ENCODE data around the gene LAMB3. TPM values are rescaled to one million over a fixed set of nuclear protein-coding genes. Genes with fewer than 3 reads are reported as not detected.

The LAMB3 gene
- total RNA-seq, 4 donors from 2014 or later: 0.13 to 11.6 (median 0.35) TPM

DNA sequence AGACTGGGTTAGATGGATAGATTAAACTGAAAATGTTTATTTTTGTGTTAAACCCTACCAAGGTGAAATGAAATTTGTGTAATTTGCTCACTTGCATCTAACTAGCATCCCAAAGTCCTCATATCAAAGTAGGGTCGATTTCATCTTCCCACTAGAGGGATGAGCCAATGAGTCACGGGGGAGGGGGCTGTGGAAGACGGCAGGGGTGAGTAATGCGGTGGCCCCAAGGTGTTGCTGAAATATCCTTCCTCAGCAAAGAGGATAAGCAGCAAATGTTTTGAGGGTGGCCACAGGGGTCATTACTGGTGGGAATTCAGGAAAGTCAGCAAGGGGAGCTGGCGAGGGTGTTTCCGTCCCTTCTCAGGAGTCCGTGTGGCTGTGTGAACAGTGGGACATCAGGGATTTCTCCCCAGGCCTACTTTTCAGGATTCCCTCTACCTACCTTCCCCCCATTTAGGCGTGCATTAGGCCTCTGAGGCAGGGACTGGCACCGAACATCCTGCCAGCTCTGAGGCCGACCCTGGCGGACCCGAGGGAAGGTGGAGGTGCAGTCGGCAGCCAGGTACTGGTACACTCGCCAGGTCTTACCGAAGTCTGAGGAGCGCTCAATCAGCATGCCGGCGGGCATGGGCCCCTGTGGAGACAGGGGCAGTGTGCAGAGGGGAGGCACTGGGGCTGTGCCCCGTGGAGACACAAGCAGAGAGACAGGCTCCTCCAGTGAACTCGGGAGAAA is 18.1 kb downstream of the LAMB3 start:
- no peak for ATAC-seq
- H3K4me3 ChIP-seq: no peak overlapping the region
- no peak overlapping the region for H3K27ac ChIP-seq
- H3K36me3 ChIP-seq: no peaks in the 10 kb centered on the region
- no peaks in the 10 kb centered on the region for H3K27me3 ChIP-seq
- WGBS, 2 donors (ENCODE audit: low coverage in 1 of 2): 63 to 80% methylated on average over 3 to 6 of the region's 20 CpGs
- peaks cover 0 to 13% (median 0%) of the 10 kb centered on the region in 3 donors for H3K4me1 ChIP-seq
- no peaks in the 10 kb centered on the region for H3K9me3 ChIP-seq
- no peak for TF ChIP-seq EP300 (IDR thresholded peaks at IDR 0.05)
- no peak for TF ChIP-seq POLR2A (IDR thresholded peaks at IDR 0.05)
- no peak for TF ChIP-seq POLR2AphosphoS5 (IDR thresholded peaks at IDR 0.05)
- TF ChIP-seq, protein P1, sequence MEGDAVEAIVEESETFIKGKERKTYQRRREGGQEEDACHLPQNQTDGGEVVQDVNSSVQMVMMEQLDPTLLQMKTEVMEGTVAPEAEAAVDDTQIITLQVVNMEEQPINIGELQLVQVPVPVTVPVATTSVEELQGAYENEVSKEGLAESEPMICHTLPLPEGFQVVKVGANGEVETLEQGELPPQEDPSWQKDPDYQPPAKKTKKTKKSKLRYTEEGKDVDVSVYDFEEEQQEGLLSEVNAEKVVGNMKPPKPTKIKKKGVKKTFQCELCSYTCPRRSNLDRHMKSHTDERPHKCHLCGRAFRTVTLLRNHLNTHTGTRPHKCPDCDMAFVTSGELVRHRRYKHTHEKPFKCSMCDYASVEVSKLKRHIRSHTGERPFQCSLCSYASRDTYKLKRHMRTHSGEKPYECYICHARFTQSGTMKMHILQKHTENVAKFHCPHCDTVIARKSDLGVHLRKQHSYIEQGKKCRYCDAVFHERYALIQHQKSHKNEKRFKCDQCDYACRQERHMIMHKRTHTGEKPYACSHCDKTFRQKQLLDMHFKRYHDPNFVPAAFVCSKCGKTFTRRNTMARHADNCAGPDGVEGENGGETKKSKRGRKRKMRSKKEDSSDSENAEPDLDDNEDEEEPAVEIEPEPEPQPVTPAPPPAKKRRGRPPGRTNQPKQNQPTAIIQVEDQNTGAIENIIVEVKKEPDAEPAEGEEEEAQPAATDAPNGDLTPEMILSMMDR (IDR thresholded peaks at IDR 0.05): no peak

DNA sequence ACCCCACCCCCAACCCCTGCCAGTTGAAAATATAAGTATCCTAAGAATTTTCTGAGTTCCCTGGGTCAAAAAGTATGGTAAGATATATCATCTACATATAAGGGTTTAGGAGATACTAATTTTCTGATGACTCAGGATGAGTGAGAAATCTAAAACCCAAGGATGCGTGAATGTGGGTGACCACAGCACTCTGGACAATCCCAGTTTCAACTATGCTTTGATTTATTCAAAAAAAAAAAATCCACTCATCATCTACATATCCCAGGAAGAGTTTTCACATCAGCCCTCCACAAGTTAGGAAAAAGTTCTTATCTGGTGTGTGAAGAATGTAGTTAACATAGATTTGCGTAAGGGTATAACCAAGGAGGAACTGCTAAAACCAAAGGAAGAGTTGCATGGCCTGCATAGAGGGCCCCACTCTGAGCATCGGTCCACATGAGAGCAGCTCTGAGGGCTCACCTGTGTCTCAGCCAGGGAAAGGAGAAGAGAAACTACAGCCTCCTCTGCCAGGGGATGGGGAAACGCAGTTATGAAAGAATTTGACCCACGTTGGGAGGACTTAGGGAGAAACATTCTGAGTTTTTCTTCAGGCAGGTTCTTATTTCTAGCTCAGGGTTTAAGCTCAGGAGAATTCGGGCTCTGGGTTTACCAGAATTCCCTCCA is 18.8 kb downstream of the LAMB3 start:
- no peaks in the 10 kb centered on the region for H3K9me3 ChIP-seq
- H3K27me3 ChIP-seq: no peaks in the 10 kb centered on the region
- no peak for ATAC-seq
- H3K4me1 ChIP-seq: peaks cover 0 to 13% (median 0%) of the 10 kb centered on the region in 3 donors
- H3K36me3 ChIP-seq: no peaks in the 10 kb centered on the region
- no peak overlapping the region for H3K27ac ChIP-seq
- 94 to 98% methylated on average over 5 to 6 of the region's 6 CpGs for WGBS, 2 donors (ENCODE audit: low coverage in 1 of 2)
- no peak overlapping the region for H3K4me3 ChIP-seq
- TF ChIP-seq, protein P1 (IDR thresholded peaks at IDR 0.05): no peak
- TF ChIP-seq EP300 (IDR thresholded peaks at IDR 0.05): no peak
- TF ChIP-seq POLR2A (IDR thresholded peaks at IDR 0.05): no peak

DNA sequence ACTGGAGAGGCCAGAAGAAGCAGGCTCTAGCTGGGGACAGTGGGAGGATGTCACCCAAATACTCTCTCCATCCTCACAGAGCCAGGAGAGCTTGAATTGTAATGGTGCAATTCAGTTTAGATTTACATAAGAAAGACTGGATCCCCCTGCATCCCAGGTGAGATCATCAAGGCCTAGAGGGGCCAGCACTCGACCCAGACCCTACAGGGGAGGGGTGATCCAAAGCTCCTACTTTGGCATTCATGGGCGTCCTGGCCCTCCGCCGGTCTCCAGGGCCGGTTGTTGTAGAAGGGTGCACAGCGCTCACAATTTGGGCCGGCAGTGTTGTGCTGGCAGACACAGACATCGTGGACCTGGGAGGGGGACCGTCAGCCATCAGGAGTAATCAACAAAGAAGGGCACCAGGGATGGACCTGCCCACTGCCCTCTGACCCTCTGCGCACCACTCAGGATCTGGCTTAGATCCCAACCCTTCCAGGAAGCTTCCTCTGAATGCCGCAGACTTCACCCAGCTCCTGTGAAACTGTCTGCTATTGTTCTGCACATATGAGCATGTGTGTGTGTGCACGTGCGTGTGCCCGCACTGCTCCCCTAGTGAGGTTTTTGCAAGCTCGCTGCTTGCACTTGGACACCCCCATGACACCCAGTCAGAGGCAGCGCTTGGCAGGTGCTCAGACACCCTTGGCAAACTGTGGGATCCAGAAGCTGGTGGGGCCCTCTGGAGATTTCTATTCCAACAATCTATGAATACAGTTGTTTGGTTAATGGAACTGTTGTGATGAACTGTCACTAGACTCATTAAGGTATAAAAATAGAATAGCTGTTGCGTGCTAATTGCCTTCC is 21.6 kb downstream of the LAMB3 start:
- ATAC-seq: no peak

DNA sequence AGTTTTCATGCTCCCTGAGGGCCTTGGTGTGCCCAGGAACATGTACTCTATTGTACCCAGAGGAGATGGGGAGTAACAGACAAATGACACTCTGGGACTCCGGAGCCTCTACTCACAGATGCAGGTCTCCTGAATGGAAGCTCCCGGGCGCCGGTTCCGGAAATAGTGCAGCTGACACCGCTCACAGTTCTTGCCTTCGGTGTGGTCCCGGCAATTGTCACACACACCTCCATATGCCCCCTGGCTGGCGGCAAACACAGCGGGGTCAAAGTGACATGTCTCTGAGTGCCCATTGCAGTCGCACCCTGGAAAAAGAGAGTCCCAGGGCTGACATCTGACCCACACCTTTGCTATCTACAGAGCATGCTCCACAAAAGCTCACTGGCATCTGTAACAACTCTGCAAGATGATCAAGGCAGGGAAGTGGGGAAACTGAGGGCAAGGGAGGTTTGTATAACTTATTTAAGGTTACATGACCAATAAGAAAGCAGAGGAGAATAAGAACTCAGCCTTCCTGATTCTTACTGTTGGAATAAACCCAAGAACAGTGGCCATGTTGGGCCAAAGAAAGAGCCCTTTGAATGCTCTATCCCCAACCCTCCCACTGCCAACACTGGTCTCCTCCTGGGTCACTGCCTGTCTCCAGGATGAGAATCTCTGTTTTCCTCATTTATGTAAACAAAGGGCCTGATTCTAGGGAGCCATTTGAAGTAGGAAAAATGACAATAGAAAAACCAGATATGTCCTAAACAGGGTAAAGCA is 22.4 kb downstream of the LAMB3 start:
- H3K27me3 ChIP-seq: no peaks in the 10 kb centered on the region
- H3K9me3 ChIP-seq: no peaks in the 10 kb centered on the region
- H3K36me3 ChIP-seq: no peaks in the 10 kb centered on the region
- 93% methylated on average over 10 of the region's 11 CpGs; no CpG with 5 or more reads in 1 of the 2 donors for WGBS, 2 donors (ENCODE audit: low coverage in 1 of 2)
- H3K27ac ChIP-seq: no peak overlapping the region
- TF ChIP-seq POLR2AphosphoS5 (IDR thresholded peaks at IDR 0.05): no peak
- no peak for TF ChIP-seq POLR2A (IDR thresholded peaks at IDR 0.05)
- TF ChIP-seq, protein P1 (IDR thresholded peaks at IDR 0.05): no peak
- no peak overlapping the region for H3K4me3 ChIP-seq
- no peak for ATAC-seq
- peaks cover 0 to 45% (median 17%) of the 10 kb centered on the region in 3 donors for H3K4me1 ChIP-seq

More for the DNA sequence above, 21.6 kb downstream of the LAMB3 start:
- Histone ChIP-seq H3K27me3 (no peaks in the 10 kb centered on the region), H3K4me1 (peaks cover 0 to 37% (median 14%) of the 10 kb centered on the region in 3 donors), H3K9me3 (no peaks in the 10 kb centered on the region), H3K36me3 (no peaks in the 10 kb centered on the region), H3K4me3 (no peak overlapping the region), H3K27ac (no peak overlapping the region)
- TF ChIP-seq, protein P1 (IDR thresholded peaks at IDR 0.05): no peak
- TF ChIP-seq POLR2A (IDR thresholded peaks at IDR 0.05) (no peak), POLR2AphosphoS5 (IDR thresholded peaks at IDR 0.05) (no peak), EP300 (IDR thresholded peaks at IDR 0.05) (no peak)
- WGBS, 2 donors (ENCODE audit: low coverage in 1 of 2): 46 to 71% methylated on average over 6 of the region's 17 CpGs
